DND-41 (cell line): Measurements from ENCODE around the gene GAS2L2.

Experiments used
- CTCF ChIP-seq: IDR thresholded peaks from 2 replicates; pipeline ENCODE4 v1.5.1; 2012; ENCODE audit warnings: borderline replicate concordance, low read length, moderate library complexity, mild to moderate bottlenecking; ENCODE audit not compliant: poor library complexity, severe bottlenecking; ENCODE audit errors: extremely low read depth
- EZH2 ChIP-seq: IDR thresholded peaks from 3 replicates; pipeline ENCODE4 v1.6.1; 2012; ENCODE audit warnings: borderline replicate concordance, low read depth, mild to moderate bottlenecking, moderate library complexity, low read length, inconsistent platforms; ENCODE audit not compliant: severe bottlenecking

DNA sequence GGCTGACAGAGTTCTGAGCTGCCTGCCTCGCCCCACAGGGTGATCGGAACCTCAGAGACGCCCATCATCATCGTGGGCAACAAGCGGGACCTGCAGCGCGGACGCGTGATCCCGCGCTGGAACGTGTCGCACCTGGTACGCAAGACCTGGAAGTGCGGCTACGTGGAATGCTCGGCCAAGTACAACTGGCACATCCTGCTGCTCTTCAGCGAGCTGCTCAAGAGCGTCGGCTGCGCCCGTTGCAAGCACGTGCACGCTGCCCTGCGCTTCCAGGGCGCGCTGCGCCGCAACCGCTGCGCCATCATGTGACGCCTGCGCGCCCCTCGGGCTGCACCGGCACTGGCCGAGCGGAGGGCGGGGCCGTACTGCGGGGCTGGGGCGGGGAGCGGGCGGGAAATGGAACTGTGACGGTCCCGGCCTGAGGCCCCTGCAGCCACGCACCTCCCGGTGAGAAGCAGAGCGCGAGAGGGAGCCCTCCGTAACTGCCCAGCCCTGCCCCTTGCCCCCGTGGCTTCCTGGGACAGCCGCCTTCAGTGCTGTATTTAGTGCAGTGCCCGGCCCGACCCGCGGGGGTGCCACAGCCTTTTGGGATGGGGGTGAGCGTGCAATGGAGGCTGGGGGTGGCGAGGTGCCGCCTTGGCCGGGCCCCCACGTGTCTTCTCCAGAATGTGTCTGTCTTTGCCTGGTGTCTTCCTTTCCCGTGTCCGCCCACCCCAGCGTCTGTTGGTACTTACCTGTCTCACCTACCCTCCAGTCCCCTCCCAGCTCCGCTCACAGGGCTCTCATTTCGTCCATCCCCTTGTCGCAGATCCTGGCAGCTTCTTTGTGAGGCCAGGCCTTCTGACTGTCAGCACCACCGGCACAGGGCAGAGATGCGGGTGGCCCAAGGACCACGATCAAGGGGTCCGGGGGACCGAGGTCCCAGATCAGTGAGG, 11.8 kb downstream of the GAS2L2 start:
- TF ChIP-seq CTCF (no peak), EZH2 (no peak)
